AG04449 (cell line): ENCODE results near the gene PRPF40A.
"Not testable (repeated sequence)": the region's sequence is repeated elsewhere in the genome, so short reads cannot be mapped to it uniquely, and the experiment has no call there.

ENCODE experiments used
- CTCF ChIA-PET: fragments of 350-600 bp; formaldehyde crosslinking; extraction: SDS; loops from one replicate; lab custom pipeline; 2021; ENCODE audit warnings: antibody characterized with exemption; lab: Yijun Ruan, JAX
- POLR2A ChIA-PET: fragments of 400-600, 350-600 bp; formaldehyde crosslinking; extraction: SDS; loops from one replicate; lab custom pipeline; 2020; ENCODE audit warnings: antibody characterized with exemption, inconsistent platforms; lab: Yijun Ruan, JAX
- DNase-seq: peaks from one replicate; pipeline ENCODE4 v3.0.0-alpha.2; 2010; ENCODE audit warnings: low read depth, low spot score
- H3K4me3 ChIP-seq: 2 replicates; pipeline ENCODE4 v1.5.1; 2011; ENCODE audit warnings: low read depth, mild to moderate bottlenecking, control low read depth, low read length
- TF ChIP-seq, protein P1 (sequence below): IDR thresholded peaks from one replicate; pipeline ENCODE4 v1.5.1; 2011; ENCODE audit warnings: mild to moderate bottlenecking, moderate library complexity, low read length, control low read depth, inconsistent platforms; ENCODE audit not compliant: insufficient read depth; ENCODE audit errors: missing control alignments

PRPF40A gene

DNA sequence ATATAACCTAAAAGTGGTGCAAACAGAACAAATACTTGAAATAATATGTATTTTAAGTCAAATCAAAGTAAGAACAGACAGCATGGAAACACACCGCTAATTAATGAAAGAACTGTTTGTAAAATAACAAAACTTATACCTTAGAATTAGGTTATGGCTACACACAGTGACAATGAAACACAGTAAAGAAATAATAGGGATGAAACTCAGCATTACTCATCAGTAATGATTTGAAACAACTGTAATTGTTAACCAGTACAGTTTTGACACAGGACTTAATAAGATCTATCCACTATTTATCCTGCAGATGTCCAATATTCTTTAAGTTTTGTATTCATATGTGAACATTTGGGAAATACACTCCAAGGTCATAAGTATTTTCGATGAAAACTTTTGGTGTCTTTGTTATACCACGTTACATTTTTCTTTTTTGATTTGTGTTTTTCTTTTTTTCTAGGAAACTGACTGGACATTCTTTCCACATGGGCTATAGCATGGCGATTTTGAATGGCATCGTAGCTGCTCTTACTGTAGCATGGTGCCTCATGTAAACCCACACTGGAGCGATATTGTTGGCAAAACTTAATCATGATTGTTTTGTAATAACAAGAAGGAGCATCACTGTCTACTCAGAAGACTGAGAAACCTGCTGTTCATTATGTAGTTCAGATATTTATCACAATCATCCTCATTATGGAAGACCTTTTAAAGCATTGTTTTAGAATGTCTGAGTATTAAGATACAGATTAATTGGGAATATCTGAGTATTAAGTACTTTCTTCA, 42.2 kb upstream of the PRPF40A start:
- ChIA-PET POLR2A (no interaction called here), CTCF (interaction anchor here (1.5 kb wide), 1 partner anchor 16 kb away, joined by 5 read pairs; no protein-coding TSS in a partner anchor)
- no peak for DNase-seq
- no peak overlapping the region for H3K4me3 ChIP-seq
- TF ChIP-seq, protein P1, sequence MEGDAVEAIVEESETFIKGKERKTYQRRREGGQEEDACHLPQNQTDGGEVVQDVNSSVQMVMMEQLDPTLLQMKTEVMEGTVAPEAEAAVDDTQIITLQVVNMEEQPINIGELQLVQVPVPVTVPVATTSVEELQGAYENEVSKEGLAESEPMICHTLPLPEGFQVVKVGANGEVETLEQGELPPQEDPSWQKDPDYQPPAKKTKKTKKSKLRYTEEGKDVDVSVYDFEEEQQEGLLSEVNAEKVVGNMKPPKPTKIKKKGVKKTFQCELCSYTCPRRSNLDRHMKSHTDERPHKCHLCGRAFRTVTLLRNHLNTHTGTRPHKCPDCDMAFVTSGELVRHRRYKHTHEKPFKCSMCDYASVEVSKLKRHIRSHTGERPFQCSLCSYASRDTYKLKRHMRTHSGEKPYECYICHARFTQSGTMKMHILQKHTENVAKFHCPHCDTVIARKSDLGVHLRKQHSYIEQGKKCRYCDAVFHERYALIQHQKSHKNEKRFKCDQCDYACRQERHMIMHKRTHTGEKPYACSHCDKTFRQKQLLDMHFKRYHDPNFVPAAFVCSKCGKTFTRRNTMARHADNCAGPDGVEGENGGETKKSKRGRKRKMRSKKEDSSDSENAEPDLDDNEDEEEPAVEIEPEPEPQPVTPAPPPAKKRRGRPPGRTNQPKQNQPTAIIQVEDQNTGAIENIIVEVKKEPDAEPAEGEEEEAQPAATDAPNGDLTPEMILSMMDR = no peak

DNA sequence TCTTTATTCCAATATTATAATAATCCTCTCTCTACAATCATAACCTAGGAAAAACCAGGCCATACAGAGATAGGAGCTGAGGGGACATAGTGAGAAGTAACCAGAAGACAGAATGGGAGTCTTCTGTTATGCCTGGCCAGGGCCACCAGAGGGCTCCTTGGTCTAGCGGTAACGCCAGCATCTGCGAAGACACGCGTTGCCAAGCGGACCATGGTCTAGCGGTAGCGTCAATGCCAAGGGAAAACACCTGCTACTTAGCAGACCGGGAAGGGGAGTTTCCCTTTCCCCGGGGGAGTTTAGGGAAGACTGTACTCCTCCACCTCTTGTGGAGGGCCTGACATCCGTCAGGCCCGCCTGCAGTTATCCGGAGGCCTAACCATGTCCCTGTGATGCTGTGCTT, 37.8 kb upstream of the PRPF40A start:
- no peak overlapping the region for H3K4me3 ChIP-seq
- TF ChIP-seq, protein P1 = peak; percentile 32
- ChIA-PET POLR2A (no interaction called here), CTCF (interaction anchor here (1.1 kb wide), 1 partner anchor 9 kb away, joined by 3 read pairs; no protein-coding TSS in a partner anchor)
- DNase-seq = no peak

DNA sequence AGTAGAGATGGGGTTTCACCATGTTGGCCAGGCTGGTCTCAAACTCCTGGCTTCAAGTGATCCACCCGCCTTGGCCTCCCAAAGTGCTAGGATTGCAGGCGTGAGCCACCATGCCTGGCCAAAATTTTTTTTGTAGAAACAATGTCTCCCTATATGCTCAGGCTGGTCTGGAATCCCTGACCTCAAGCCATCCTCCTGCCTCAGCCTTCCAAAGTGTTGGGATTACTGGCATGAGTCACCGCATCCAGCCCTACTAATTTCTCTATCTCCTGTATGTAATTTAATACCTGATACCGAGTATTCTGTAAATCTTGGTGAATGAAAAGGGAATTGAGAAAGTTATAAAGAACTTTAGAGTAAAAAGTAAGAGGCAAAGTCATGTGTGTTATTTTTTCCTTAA, 30.5 kb upstream of the PRPF40A start:
- DNase-seq, POLR2A ChIA-PET, H3K4me3 ChIP-seq: not testable (repeated sequence)
- CTCF ChIA-PET = interaction anchor here (1.3 kb wide), 1 partner anchor 731 kb away, joined by 4 read pairs; no protein-coding TSS in a partner anchor

DNA sequence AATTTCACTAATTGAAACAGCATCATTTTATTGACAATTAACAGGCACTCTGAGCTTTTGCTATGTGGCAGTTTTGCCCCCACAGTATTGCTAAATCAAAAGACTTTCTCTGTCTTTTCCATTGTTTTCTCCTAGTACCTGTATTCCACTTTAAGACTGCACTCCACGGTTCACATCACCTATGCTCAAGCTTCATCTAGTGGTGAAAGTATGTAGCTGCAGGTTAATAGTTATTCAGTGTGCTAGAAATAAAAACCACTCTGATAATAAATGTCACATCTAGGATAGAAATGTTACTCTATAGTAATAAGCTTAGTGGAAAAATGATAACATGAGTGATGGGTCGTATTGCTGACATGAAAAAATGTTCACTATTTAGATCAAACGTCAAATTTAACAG, 25.7 kb upstream of the PRPF40A start:
- TF ChIP-seq, protein P1 = peak; percentile 43
- CTCF ChIA-PET = interaction anchor here (0.6 to 3.3 kb wide), 17 partner anchors 8 to 777 kb away, joined by 3 to 36 read pairs (median 5); partner anchors contain the start of gene RPRM
- POLR2A ChIA-PET = no interaction called here
- DNase-seq = no peak
- H3K4me3 ChIP-seq = no peak overlapping the region

DNA sequence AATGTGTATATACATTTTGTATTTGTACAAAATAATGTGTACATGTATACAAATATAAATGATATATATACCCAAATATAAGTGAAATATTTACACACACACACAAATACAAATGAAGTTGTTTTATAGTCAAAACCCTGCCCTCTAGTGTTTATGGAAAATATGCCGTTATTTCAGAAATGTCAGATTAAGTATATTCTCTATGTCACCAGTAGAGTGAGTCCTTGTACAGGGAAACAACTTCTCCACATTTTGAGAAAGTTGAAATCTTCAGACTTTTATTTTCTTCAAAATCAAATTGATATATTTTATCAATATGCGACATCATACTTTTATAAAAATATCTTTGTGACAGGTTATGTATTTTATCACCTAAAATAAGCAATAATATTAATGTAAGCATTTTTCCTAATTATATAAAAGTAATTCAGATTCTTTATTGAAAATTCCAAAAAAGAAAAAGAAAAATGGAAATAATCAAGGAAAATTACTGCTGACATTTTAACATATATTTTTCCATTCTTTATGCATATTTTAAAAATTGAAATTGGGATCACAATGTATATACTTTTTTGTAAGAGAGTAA, 23.6 kb upstream of the PRPF40A start:
- no peak overlapping the region for H3K4me3 ChIP-seq
- POLR2A ChIA-PET = no interaction called here
- no peak for DNase-seq
- CTCF ChIA-PET = interaction anchor here (0.7 to 1.1 kb wide), 3 partner anchors 20 to 779 kb away, joined by 3 to 7 read pairs (median 5); no protein-coding TSS in a partner anchor
- TF ChIP-seq, protein P1 = peak; percentile 53

DNA sequence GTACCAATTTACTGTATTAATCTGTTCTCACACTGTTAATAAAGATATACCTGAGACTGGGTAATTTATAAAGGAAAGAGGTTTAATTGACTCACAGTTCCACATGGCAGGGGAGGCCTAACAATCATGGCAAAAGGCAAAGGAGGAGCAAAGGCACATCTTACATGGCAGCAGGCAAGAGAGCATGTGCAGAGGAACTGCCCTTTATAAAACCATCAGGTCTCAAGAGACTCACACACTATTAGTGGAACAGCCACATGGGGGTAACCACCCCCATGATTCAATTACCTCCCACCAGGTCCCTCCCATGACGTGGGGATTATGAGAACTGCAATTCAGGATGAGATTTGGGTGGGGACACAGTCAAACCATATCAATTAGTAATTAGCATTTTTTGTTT, 22.4 kb upstream of the PRPF40A start:
- POLR2A ChIA-PET, H3K4me3 ChIP-seq, DNase-seq: not testable (repeated sequence)
- CTCF ChIA-PET = interaction anchor here (0.7 to 1.1 kb wide), 2 partner anchors 740 to 781 kb away, joined by 5 to 7 read pairs; no protein-coding TSS in a partner anchor

DNA sequence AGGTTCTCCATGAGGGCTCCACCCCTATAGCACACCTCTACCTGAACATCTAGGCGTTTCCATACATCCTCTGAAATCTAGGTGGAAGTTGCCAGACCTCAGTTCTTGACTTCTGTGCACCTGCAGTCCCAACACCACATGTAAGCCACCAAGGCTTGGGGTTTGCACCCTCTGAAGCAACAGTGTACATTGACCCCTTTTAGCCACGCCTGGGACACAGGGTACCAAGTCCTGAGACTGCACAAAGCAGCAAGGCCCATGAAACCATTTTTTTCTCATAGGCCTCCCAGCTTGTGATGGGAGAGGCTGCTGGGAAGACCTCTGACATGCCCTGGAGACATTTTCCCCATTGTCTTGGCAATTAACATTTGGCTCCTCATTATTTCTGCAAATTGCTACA, 21.2 kb upstream of the PRPF40A start:
- H3K4me3 ChIP-seq = no peak overlapping the region
- POLR2A ChIA-PET = no interaction called here
- DNase-seq = no peak
- CTCF ChIA-PET = interaction anchor here (1.5 kb wide), 1 partner anchor 9 kb away, joined by 7 read pairs; no protein-coding TSS in a partner anchor
- TF ChIP-seq, protein P1 = no peak

DNA sequence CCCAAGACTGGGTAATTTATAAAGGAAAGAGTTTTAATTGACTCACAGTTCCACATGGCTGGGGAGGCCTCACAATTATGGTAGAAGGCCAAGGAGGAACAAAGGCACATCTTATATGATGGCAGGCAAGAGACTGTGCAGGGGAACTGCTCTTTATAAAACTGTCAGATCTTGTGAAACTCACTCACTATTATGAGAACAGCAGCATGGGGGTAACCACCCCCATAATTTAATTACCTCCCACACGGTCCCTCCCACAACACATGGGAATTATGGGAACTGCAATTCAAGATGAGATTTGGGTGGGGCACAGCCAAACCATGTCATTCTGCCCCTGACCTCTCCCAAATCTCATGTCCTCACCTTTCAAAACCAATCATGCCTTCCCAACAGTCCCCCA, 20.2 kb upstream of the PRPF40A start:
- POLR2A ChIA-PET, DNase-seq, CTCF ChIA-PET: not testable (repeated sequence)

More for the DNA sequence above, 20.2 kb upstream of the PRPF40A start:
- H3K4me3 ChIP-seq = not testable (repeated sequence)
